ENCODE data around the gene S100A7A. TPM values are rescaled to one million over a fixed set of nuclear protein-coding genes. Genes with fewer than 3 reads are reported as not detected.

The S100A7A gene
- total and polyA plus RNA-seq, 4 donors = not detected

DNA sequence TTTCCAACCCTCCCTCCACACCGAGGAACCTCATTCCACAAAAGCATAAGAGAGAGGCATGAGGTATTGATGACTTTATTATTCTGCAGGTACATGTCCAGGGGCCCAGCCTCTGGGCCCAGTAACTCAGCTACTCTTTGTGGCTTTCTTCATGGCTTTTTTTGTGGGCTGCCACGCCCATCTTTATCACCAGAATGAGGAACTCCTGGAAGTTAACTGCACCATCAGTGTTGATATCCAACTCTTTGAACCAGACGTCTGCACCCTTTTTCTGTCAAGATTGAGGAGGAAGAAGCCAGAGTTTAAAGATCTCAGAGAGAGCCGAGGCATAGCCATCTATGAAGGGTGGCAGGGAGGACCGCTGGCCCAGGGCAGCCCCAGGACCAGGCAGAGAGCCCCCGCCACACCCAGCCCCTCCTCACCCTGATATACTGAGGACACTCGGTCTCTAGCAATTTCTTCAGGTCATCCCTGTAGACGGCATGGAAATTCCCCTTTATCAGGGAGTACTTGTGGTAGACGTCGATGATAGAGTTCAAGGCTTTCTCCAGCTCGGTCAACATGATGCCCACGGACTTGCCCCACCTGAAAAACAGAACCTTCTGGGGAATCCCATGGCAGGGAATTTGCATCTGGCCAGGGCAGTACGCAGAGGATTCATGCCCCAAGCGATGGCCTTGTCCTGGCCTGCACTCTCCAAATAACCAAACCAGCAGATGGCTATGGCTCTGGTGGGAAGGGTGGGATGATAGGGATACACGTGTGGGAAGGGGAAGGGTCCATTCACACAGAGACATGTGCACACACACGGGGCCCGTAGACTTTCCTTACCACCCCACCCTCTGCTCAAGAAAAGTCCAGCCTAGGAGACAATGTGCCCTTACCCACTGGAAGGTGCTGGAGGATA lies 26.1 kb upstream of the S100A7A start (continued):
- TF ChIP-seq, protein P1, sequence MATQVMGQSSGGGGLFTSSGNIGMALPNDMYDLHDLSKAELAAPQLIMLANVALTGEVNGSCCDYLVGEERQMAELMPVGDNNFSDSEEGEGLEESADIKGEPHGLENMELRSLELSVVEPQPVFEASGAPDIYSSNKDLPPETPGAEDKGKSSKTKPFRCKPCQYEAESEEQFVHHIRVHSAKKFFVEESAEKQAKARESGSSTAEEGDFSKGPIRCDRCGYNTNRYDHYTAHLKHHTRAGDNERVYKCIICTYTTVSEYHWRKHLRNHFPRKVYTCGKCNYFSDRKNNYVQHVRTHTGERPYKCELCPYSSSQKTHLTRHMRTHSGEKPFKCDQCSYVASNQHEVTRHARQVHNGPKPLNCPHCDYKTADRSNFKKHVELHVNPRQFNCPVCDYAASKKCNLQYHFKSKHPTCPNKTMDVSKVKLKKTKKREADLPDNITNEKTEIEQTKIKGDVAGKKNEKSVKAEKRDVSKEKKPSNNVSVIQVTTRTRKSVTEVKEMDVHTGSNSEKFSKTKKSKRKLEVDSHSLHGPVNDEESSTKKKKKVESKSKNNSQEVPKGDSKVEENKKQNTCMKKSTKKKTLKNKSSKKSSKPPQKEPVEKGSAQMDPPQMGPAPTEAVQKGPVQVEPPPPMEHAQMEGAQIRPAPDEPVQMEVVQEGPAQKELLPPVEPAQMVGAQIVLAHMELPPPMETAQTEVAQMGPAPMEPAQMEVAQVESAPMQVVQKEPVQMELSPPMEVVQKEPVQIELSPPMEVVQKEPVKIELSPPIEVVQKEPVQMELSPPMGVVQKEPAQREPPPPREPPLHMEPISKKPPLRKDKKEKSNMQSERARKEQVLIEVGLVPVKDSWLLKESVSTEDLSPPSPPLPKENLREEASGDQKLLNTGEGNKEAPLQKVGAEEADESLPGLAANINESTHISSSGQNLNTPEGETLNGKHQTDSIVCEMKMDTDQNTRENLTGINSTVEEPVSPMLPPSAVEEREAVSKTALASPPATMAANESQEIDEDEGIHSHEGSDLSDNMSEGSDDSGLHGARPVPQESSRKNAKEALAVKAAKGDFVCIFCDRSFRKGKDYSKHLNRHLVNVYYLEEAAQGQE (IDR thresholded peaks at IDR 0.05) = no peak
- TF ChIP-seq SP1 (IDR thresholded peaks at IDR 0.05) = no peak
- TF ChIP-seq NR2F2 (IDR thresholded peaks at IDR 0.05) = no peak

DNA sequence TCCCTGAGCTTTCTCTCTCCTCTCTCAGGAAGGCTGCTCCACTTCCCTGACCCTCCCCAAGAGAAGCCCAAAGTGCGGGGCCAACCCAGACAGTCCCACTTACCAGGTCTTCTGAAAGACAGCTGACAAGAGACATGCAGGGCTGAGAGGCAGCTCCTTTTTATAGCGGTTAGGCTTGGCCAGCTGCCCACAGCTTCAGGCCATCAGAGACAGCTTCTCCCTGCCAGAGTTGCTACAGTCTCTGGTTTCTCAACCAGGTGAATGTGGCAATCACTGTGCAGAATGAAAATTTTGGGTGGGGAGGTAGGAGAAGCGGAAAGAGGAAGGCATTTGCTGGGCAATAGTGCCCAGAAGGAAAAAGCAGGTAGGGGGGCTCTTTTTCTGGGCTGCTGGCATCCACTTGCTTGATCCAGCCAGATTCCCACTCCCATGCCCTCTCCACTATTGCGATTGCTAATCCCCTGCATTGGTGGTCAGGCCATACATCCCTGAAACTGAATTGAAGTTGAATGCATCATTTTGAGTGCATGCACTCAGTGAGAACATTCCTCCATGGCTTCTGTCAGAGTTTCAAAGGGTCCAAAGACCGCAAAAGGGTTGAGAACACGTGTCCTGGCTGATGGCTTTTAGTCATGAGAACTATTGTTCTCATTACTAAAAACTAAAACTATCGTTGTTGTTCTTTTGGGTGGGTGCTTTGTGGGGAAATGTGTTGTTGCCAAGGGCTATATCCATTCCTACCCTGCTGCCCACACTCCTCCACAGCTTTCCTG lies 25.2 kb upstream of the S100A7A start, which contains the start of gene S100A8:
Gene S100A8, minus strand, starts transcription at position 136 of the 773 bp plus-strand sequence. CDS start 538 bp downstream, outside the sequence.
- Histone ChIP-seq H3K36me3 (ENCODE audit: control insufficient read depth in 4 of 4, insufficient read depth in 3 of 4, low read depth in 1 of 4, low read length in 3 of 4) (no peaks in the 10 kb centered on the region), H3K4me1 (ENCODE audit: control insufficient read depth in 4 of 4, insufficient read depth in 4 of 4, low read length in 3 of 4) (no peaks in the 10 kb centered on the region), H3K27ac (ENCODE audit: low read depth in 1 of 2, low read length in 2 of 2) (peak within 1 kb of the TSS; percentile 19 to 52), H3K9ac (ENCODE audit: low read depth in 1 of 2, low read length in 2 of 2) (no peak within 1 kb of the TSS), H3K4me3 (ENCODE audit: low read depth in 1 of 3, low read length in 3 of 3) (no peak within 1 kb of the TSS), H3K9me3 (ENCODE audit: control insufficient read depth in 4 of 4, low read length in 3 of 4) (no peaks in the 10 kb centered on the region), H3K27me3 (ENCODE audit: control insufficient read depth in 4 of 4, insufficient read depth in 4 of 4, low read length in 3 of 4) (peaks cover 0 to 5% (median 0%) of the 10 kb centered on the region in 4 donors)
- DNase-seq (ENCODE audit: low spot score) = no peak
- TF ChIP-seq RAD21 (IDR thresholded peaks at IDR 0.05) (no peak), GABPA (IDR thresholded peaks at IDR 0.05 in 1 of 2, conservative IDR thresholded peaks at IDR 0.05 in 1 of 2) (no peak), FOXA2 (IDR thresholded peaks at IDR 0.05) (no peak), HNF4G (IDR thresholded peaks at IDR 0.05) (no peak), YY1 (IDR thresholded peaks at IDR 0.05) (no peak), FOXA1 (IDR thresholded peaks at IDR 0.05) (no peak), SP1 (IDR thresholded peaks at IDR 0.05) (no peak), TAF1 (conservative IDR thresholded peaks at IDR 0.05) (no peak), EGR1 (IDR thresholded peaks at IDR 0.05; ENCODE audit: low read depth in 2 of 2) (no peak), NR2F2 (IDR thresholded peaks at IDR 0.05) (no peak), JUND (IDR thresholded peaks at IDR 0.05) (no peak), RXRA (IDR thresholded peaks at IDR 0.05) (no peak), HNF4A (conservative IDR thresholded peaks at IDR 0.05) (no peak)
- TF ChIP-seq, protein P2, sequence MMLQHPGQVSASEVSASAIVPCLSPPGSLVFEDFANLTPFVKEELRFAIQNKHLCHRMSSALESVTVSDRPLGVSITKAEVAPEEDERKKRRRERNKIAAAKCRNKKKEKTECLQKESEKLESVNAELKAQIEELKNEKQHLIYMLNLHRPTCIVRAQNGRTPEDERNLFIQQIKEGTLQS (IDR thresholded peaks at IDR 0.05) = no peak
- TF ChIP-seq, protein P1 (IDR thresholded peaks at IDR 0.05) = no peak
- TF ChIP-seq, protein P3, sequence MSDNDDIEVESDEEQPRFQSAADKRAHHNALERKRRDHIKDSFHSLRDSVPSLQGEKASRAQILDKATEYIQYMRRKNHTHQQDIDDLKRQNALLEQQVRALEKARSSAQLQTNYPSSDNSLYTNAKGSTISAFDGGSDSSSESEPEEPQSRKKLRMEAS (IDR thresholded peaks at IDR 0.05) = no peak
- TF ChIP-seq, protein P4, sequence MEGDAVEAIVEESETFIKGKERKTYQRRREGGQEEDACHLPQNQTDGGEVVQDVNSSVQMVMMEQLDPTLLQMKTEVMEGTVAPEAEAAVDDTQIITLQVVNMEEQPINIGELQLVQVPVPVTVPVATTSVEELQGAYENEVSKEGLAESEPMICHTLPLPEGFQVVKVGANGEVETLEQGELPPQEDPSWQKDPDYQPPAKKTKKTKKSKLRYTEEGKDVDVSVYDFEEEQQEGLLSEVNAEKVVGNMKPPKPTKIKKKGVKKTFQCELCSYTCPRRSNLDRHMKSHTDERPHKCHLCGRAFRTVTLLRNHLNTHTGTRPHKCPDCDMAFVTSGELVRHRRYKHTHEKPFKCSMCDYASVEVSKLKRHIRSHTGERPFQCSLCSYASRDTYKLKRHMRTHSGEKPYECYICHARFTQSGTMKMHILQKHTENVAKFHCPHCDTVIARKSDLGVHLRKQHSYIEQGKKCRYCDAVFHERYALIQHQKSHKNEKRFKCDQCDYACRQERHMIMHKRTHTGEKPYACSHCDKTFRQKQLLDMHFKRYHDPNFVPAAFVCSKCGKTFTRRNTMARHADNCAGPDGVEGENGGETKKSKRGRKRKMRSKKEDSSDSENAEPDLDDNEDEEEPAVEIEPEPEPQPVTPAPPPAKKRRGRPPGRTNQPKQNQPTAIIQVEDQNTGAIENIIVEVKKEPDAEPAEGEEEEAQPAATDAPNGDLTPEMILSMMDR (IDR thresholded peaks at IDR 0.05; ENCODE audit: low read depth, low read length, missing input control) = no peak
- TF ChIP-seq, protein P5, sequence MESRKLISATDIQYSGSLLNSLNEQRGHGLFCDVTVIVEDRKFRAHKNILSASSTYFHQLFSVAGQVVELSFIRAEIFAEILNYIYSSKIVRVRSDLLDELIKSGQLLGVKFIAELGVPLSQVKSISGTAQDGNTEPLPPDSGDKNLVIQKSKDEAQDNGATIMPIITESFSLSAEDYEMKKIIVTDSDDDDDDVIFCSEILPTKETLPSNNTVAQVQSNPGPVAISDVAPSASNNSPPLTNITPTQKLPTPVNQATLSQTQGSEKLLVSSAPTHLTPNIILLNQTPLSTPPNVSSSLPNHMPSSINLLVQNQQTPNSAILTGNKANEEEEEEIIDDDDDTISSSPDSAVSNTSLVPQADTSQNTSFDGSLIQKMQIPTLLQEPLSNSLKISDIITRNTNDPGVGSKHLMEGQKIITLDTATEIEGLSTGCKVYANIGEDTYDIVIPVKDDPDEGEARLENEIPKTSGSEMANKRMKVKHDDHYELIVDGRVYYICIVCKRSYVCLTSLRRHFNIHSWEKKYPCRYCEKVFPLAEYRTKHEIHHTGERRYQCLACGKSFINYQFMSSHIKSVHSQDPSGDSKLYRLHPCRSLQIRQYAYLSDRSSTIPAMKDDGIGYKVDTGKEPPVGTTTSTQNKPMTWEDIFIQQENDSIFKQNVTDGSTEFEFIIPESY (IDR thresholded peaks at IDR 0.05) = no peak
- WGBS = 61% methylated on average over 7 of the region's 7 CpGs
